NCI-H446 treated with DMSO at 0.1 percent for 48 hours (cell line): ENCODE data around the gene DDX27.
"Not testable (repeated sequence)": the region's sequence is repeated elsewhere in the genome, so short reads cannot be mapped to it uniquely, and the experiment has no call there.

Experiments
- DNase-seq: peaks from one replicate; lab custom pipeline; 2025; lab: John Stamatoyannopoulos, UW

The DDX27 gene

GRCh38 chr20:49219091-49219923, at the start of gene DDX27:
DDX27 (plus strand) TSS chr20:49219416; CDS start chr20:49219449, 33 bp downstream.
- DNase-seq, result peak; percentile 97

- DNase-seq, result no peak
Measured at GRCh38 chr20:49169547-49169946, 49.7 kb upstream of the DDX27 start.

- DNase-seq, result no peak
Measured at GRCh38 chr20:49170714-49171113, 48.5 kb upstream of the DDX27 start.

GRCh38 chr20:49171909-49172308, 47.3 kb upstream of the DDX27 start:
- no peak for DNase-seq

GRCh38 chr20:49172413-49172812, 46.8 kb upstream of the DDX27 start:
- DNase-seq, result no peak

GRCh38 chr20:49174183-49174582, 45.0 kb upstream of the DDX27 start:
- DNase-seq, result no peak

- DNase-seq, result no peak
Measured at GRCh38 chr20:49179368-49180277, 39.6 kb upstream of the DDX27 start.

GRCh38 chr20:49181265-49181877, 37.8 kb upstream of the DDX27 start:
- no peak for DNase-seq

GRCh38 chr20:49183444-49183843, 35.8 kb upstream of the DDX27 start:
- DNase-seq, result no peak

GRCh38 chr20:49184084-49184501, 35.1 kb upstream of the DDX27 start:
- DNase-seq, result not testable (repeated sequence)

GRCh38 chr20:49184691-49185070, 34.5 kb upstream of the DDX27 start:
- no peak for DNase-seq

GRCh38 chr20:49185071-49185761, 34.0 kb upstream of the DDX27 start:
- DNase-seq, result no peak

GRCh38 chr20:49186535-49187329, 32.5 kb upstream of the DDX27 start:
- no peak for DNase-seq

- DNase-seq, result no peak
Measured at GRCh38 chr20:49187330-49187850, 31.8 kb upstream of the DDX27 start.

GRCh38 chr20:49187851-49188641, 31.2 kb upstream of the DDX27 start, which contains the start of gene STAU1:
STAU1 (minus strand) TSS chr20:49188334; CDS start chr20:49166201, 22,133 bp downstream.
- DNase-seq, result peak; percentile 94

GRCh38 chr20:49192944-49193518, 26.2 kb upstream of the DDX27 start:
- not testable (repeated sequence) for DNase-seq

- DNase-seq, result no peak
Measured at GRCh38 chr20:49199729-49200293, 19.4 kb upstream of the DDX27 start.

GRCh38 chr20:49203011-49203410, 16.2 kb upstream of the DDX27 start:
- no peak for DNase-seq

- no peak for DNase-seq
Measured at GRCh38 chr20:49203746-49204145, 15.5 kb upstream of the DDX27 start.
